NCI-H1694 (cell line): ENCODE measurements around the gene KRTAP10-2.
"Not testable (repeated sequence)": the region's sequence is repeated elsewhere in the genome, so short reads cannot be mapped to it uniquely, and the experiment has no call there.

ENCODE experiments used
- DNase-seq: peaks from one replicate; lab custom pipeline; 2025; lab: John Stamatoyannopoulos, UW

KRTAP10-2 gene

DNA sequence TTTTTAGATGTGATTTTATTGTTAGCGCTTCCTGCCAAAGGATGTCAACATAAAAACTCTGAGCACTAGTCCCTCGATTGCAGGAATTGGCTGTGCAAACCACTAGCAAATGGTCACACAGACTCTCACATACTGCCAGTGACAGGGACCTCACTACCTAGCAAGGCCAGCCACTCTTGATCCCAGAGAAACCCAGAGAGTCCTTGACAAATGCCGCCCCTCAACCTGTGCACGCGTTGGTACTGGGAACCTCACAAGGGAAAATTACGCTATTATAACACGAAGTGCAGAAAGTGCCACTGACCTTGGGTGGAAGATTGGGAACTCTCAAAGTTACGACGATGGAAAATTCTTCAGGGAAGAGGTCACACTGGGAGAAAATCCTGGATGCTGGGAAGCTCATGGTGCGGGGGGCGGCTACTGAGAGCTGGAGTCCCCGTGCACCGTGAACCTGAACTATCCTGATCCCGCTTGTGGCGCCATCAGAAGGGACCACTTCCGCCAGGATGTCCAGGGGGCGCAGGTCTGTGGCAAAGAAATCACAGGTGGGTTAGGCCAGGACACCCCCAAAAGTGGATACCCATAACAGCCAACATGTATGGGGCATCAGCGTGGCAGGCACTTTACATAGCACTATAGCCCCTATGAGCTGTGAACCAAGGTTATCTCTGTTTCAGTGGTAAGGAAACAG, 16.3 kb upstream of the KRTAP10-2 start:
- DNase-seq: no peak

DNA sequence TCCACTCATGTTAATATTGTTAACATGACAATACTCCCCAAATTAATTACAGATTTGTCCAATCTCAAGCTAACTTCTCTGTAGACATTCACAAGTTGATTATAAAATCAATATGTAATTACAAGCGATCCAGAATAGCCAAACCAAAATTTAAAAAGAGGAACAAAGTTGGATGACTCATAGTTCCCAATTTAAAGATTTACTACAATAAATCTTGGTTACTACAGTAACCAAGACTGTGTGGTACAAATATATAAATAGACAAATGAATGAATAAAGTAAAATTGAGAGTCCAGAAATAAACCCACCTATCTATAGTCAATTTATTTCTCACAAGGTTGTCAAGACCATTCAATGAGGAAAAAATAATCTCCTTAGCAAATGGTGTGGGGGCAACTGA, 15.1 kb upstream of the KRTAP10-2 start:
- DNase-seq: no peak

DNA sequence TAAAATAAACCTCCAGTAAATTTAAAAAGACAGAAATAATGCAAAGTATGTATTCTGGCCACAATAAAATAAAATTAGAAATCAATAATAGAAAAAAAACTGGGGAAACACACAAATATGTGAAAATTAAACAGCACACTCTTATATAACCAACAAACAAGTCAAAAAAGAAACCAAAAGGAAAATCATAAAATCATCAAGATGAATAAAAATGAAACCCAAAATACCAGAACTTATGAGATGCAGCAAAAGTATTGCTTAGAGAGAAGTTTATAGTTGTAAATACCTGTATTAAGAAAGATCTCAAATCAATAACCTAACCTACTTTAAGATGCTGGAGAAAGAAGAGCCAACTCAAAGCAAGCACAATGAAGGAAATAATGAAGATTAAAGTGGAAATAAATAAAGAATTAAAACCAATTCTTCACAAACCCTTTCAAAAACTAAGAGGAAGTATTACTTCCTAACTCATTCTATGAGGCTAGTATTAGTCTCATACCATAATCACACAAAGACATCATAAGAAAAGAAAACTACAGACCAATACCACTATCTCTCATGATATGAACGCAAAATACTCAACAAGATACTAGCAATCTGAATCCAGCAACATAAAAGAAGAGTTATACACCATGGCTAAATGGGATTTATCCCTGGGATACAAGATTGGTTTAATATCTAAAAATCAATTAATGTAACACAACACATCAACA, 13.7 kb upstream of the KRTAP10-2 start:
- DNase-seq: no peak

DNA sequence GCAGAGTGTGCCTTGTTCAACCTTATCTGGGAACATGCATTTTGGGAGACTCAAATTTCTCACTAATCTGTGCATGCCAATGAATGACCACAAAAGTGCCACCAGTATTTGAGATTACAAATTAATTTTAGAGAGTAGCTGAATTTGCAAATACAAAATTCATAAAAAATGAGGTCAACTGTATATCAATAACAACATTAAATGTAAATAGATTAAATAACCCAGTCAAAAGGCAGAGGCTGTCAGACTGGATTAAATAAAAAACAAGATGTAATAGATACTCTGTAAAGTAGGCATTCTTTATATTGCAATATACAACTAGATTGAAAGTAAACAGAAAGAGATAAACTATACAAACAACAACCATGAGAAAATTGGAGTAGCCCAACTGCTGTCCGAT, 12.8 kb upstream of the KRTAP10-2 start:
- DNase-seq: no peak

DNA sequence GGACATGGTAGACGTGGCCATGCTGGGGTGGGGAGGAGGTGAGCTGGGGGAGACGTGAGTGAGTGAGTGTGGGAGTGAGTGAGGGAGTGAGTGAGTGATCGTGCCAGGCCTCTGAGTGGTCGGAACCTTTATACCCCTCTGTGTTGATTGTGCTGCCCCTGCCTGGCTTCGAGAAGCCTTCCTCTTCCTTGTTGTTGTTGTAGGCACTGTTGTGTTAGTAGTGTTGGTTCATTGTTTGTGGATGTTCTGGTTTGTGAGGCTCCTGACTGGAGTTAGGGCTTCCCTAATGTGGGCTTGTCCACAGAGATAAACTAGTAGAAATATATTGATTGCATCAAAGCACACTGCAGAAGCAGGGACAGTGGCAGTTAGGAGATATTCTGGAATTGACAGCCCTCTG, 7.4 kb upstream of the KRTAP10-2 start, which contains the start of gene KRTAP10-3:
TSS of gene KRTAP10-3 (minus strand) at position 101 of the 400 bp plus-strand sequence. CDS start at position 21, 80 bp downstream.
- DNase-seq: no peak

DNA sequence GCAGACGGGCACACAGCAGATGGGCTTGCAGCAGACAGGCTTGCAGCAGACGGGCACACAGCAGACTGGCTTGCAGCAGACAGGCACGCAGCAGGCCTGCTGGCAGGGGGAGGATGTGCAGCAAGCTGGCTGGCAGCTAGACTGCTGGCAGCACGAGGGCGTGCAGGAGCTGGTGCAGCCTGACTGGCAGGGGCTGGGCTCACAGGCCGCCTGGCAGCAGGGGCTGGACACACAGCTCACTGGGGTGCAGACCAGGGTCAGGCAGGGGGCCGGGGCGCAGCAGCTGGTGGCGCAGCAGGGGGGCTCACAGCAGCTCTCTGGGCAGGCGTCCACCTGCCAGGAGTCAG, 7.0 kb upstream of the KRTAP10-2 start:
- not testable (repeated sequence) for DNase-seq

DNA sequence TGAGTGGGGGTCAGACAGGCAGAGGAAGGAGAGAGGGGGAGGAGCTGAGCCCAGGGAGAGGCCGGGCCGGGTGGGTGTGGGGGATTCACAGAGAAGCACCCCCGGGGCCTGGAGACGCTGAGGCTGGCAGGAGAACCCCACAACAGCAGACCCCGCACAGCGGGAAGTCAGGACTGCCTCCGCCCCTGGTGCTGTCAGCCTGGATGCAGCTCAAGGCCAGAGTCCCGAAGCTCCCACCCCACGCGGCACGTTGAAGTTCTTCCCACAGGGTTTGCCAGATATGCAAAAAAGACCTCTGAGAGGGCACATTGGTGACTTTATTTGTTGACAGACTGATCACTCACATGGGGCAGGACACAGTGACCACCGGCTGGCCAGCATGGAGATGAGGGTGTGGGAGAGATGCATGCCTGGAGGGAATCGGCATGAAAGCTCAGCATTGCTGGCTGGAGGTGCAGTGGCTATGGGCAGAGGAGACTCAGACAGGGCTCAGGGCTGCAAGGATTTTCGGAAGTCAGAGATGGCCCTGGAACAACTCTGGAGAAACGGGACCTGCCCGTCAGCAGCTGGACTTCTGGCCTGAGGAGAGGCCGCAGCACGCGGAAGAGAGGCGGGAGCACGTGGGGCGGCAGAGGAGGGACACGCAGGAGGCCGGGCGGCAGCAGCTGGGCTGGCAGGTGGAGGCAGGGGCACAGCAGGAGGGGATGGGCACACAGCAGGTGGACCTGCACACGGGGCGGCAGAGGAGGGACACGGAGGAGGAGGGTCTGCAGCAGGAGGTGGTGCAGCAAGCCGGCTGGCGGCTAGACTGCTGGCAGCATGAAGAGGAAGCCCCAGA, 6.4 kb upstream of the KRTAP10-2 start:
- DNase-seq: no peak

DNA sequence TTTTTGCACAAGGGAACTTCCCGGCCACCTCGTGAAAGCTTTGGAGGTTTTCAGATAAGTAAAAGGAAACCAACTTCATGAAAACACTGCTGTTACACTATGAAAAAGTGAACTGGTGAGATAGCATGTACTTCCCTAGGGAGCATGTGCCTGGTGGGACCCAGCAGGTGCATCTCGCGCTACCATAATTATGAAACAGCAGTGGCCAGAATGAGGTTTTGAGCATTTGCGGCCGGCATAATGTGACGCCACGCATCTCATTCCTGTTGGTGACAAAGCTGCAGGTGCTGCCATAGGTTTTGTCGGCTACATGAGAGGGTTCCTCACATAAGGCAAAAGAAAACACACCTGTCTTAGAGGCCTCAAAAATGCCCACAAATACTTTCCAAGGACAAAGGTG, 5.6 kb upstream of the KRTAP10-2 start:
- DNase-seq: no peak

DNA sequence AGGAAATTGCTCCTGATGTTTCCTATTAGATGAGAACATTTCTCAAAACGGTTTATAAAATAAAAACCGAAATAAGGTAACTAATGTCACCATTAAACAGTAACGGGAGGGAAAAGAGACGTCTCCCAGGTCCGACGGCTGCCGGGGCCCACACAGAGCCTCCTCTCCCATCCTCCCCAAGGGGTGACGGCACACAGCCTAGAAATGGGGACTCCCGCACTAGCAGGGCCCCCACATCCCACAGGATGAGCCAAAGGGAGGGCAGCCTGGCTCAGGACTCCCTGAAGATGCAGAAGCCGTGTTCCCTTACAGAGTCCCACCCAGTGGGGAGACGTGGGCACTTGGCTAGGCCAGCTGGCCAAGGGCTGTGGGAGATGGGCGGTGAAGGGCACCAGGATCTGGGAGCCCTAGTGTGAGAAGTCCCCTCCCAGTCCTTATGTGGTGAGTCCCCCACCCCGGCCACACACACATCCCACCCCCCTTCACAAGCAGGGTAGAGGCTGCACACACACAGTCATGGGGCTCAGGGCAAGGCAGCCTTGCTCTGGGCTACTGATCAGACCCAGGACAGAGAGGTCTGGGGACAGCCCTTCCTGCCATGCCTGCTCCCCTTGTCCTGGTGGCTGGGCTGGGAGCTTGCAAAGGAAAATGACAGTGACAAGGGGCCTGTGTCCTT, 4.0 kb upstream of the KRTAP10-2 start:
- no peak for DNase-seq

DNA sequence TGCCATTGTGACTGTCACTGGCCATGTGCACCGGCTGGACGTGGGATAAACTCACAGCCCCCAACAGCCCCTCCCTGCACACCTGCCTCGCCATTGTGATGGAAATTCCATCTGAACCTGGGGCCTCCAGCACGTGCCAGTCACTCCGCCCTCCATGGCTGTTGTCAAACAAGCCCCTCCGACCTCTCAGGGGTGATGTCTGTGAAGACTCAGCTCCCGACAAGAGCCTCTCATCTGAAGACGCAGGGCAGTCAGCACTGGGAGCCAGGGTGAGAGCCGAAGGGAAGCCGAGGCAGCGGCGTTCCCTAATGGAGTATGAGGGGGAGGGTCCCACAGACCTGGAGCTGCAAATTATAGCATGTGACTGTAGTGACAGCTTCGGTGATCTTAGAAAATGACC, 1.4 kb upstream of the KRTAP10-2 start:
- no peak for DNase-seq

DNA sequence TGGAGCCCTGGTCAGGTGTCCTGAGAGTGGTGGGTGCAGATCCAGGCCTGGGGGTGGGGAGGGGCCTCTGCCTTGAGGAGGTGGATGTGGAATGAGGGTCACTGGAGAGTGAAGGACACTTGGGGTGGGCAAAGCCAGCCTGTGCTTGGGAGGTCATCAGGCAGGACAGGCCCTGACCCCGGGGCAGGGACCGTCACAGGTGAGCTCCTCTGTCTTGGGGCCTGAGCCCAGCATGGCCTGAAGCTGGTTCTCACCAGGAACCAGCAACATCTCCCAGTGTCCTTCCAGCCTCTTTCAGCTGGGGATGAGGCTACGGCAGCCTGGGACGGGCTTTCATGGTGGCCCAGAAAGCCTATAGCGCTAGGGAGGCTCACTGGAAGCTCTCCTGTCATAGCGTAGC, 831 bp upstream of the KRTAP10-2 start:
- DNase-seq: no peak

DNA sequence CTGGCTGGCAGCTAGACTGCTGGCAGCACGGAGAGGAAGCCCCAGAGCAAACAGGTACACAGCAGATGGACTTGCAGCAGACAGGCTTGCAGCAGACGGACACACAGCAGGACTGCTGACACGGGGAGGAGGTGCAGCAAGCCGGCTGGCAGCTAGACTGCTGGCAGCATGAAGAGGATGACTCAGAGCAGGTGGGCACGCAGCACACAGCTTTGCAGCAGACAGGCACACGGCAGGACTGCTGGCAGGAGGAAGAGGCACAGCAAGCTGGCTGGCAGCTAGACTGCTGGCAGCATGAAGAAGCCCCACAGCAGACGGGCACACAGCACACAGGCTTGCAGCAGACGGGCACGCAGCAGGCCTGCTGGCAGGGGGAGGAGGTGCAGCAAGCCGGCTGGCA, 498 bp downstream of the KRTAP10-2 start:
- DNase-seq: no peak

DNA sequence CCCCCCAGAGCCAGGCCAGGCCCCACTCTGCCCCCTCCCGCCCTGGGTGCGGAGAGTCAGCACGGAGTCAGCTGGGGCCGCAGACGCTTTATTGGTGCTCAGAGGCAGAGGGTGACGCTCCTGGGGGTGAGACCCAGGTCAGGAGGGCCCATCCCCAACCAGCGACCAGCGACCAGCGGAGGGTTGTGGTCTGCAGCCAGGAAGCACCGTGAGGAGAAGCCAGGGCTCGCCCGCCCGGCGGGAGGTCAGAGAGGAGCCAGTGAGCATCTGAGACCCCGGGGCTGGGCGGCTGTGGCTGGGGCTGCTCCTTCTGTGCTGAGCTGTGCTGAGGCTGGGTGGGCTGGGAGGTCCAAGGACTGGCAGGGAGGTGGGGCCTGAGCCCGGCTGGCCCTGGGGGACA, 1.0 kb downstream of the KRTAP10-2 start:
- not testable (repeated sequence) for DNase-seq

DNA sequence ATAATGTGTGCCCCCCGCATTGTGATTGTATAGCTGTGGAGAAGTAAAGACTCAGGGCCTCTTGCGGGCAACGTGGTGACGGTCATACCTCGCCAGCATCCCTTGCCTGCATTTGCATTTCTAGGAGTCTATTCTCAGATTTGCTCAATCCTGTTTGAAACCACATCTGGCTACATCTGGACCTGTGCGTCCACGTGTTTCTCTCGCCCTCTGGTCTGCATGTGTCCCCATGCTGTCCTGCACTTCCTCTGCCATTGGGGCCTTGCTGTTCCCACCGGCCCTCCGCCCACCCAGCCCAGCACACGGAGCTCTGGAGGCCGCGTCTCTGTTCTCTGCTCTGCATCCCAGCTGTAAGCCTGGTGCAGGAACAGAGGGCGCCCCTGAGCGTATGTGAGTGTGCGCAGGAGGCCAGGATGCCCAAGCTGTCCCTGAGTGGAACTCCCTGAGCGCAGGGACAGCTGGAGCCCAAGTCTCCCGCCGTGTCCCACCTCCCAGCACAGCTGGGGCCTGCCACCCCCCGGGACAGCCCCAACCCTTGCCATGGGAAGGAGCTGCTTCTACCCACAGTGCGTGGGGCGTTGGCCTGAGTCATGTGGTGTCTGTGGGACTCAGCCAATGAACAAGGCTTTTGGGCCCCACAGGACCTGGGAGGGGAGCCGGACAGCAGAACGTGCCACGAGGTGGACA, 1.6 kb downstream of the KRTAP10-2 start:
- DNase-seq: no peak

DNA sequence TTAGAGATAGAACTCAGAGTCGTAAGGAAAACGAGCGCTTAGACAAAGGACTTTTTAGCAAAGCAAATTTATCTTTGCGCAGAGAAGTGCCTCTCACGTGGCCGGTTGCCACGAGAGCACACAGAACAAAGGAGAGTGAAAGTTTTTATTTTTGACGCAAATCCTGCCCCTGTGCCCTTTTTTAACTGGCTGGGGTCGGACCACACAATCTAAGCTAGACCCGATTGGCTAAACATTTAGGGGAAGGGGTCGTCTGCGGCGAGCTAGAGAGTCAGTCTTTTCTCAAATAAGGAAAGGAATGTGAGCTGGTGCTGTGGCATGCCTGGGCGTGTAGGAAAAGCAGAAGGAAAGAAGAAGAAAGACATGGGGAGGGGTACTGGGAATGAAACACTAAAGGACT, 2.4 kb downstream of the KRTAP10-2 start:
- no peak for DNase-seq

DNA sequence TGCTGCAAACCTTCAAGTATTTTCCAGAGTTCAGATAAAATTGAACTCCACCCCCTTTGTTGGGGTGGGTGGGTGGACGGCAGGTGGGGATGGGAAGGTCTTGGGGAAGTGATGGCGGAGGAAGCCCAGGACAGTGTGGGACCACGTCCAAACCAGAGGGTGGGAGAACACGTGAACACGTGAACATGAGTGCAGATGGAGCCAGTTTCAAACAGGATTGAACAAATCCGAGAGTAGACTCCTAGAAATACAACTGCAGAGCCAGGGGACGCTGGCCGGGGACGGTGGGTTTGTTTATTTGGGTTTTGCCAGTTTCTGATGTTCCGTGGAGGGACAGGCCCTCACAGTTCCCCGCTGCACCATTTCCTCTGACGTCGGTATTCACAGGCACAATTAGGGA, 2.9 kb downstream of the KRTAP10-2 start:
- DNase-seq: no peak

DNA sequence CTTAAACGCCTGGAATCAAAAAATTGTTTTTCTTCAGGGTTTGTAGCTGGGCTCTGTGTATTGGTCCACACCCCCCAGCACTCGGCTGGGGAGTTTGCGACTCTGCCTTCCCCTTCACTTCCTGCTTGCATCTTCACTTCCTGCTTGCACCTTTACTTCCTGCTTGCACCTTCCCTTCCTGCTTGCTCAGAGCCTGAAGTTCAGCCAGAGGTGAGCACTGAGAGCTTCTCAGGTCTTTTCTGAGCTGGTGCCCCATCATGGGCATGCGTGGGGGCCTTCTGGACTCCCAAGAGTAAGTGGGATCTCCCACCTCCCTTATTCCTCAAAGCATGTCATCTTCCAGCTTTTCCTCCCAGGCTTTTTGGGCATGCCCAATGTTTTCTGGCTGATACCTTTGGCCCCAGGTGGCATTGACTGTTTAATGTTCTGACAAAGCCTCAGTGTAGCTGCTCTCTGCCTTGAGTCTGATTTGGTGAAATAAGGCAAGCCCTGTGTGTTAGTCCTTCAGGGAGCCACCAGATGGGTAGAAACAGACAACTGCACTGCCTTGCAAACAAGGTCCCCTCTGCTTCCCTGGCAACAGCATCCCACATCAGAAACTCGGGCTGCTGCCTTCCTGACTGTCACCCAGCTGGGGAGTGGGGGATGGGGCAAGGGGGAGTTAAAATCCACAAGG, 3.5 kb downstream of the KRTAP10-2 start:
- DNase-seq: peak; percentile 68

DNA sequence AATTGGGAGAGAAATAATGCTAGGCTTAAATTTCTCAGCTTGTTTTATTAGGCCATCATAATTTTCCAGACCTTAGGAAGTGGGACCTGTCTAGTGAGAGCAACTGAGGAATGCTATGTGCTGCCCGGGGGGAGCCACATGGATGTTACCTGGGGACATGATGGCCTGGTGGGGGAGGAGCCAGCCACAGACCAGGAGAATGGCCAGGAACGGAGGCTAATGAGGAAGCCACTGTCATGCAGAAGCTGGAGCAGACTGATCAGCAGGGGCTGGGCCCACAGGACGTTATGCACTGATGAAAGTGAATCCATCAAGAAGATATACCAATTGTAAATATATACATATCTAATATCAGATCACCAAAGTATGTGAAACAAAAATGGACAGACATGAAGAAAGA, 6.7 kb downstream of the KRTAP10-2 start:
- no peak for DNase-seq

DNA sequence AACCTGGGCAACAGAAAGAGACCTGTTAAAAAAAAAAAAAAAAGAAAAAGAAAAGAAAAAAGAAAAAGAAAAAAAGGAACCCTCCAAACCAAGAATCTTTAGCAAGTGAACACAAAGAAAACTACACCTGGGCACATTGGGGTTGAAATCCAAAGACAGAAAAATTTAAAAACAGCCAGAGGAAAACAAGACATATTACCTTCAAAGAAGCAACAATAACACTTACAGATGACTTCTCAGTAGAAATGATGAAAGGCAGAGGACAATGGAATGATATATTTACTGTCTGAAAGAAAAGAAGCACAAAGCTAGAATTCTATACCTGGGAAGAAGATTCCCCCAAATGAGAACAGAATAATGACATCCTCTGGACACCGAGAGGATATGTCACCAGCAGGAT, 8.6 kb downstream of the KRTAP10-2 start:
- no peak for DNase-seq

DNA sequence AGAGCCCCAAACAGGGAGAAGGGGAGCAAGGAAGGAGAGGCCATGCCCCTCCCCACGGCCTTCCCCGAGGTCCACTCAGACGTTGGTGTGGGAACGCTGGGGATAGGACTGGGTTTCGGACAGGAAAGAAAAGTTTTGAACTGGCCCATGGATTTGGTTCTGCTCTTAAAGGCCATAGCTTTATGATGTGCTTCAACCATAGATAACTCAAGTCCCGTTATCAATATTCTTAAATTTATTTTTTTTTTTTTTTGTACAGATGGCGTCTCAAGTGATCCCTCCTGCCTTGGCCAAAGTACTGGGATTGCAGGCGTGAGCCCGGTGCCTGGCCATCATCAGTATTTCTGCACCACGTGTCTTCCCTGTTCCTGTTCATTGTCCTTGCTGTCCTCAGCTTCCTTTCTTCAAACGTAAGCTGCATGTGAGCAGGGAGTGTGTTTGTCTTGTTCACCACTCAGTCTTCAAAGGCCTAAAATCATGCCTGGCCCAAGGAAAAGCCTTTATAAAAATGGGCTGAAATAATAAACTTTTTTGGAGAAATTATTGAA, 10.5 kb downstream of the KRTAP10-2 start:
- no peak for DNase-seq
